Motor neuron (in vitro differentiated cells): ENCODE data around the gene PLCZ1. TPM values are rescaled to one million over a fixed set of nuclear protein-coding genes. Genes with fewer than 3 reads are reported as not detected.

Experiments used
- ATAC-seq, 8 experiments: fragments of 200-7000 bp; cut with Tn5 transposase; replicated peaks in 6 of 8; 2 replicates each; pipeline ENCODE4 v1.8.0; 2021; ENCODE audit warnings: mild to moderate bottlenecking in 8 of 8, moderate library complexity in 8 of 8
- H3K27ac ChIP-seq, 2 donors: fragments of 250-450 bp; sonication (Bioruptor Pico); 2 replicates each; pipeline ENCODE4 v1.9.0; 2021; ENCODE audit warnings: antibody characterized with exemption in 2 of 2, mild to moderate bottlenecking in 2 of 2, moderate library complexity in 1 of 2
- H3K4me1 ChIP-seq, 2 donors: fragments of 250-450 bp; sonication (Bioruptor Pico); replicated peaks in 1 of 2; 2 replicates each; pipeline ENCODE4 v1.6.1; 2021; ENCODE audit warnings: antibody characterized with exemption in 2 of 2, mild to moderate bottlenecking in 2 of 2, moderate library complexity in 1 of 2
- H3K4me3 ChIP-seq, 5 donors: fragments of 250-450 bp; sonication (Bioruptor Pico); 2 replicates each; pipeline ENCODE4 v1.9.0; 2021; ENCODE audit warnings: antibody characterized with exemption in 5 of 5, mild to moderate bottlenecking in 5 of 5, moderate library complexity in 4 of 5
- WGBS, 10 experiments: fragments of 450-650 bp; shearing (Covaris generic); methylation state at CpG; one replicate each; pipeline ENCODE4 v1.0.0; 2022; 5-methylcytosine and 5-hydroxymethylcytosine counted together
- in situ Hi-C, 9 experiments: fragments of 400-800 bp; cut with MboI; loops; one replicate each; pipeline ENCODE4 v1.15.0; 2021; ENCODE audit warnings: low sequenced_read_pairs in 9 of 9, low pct_unique_long_range_greater_than_20kb in 2 of 9; ENCODE audit not compliant: unreplicated experiment in 9 of 9
- total RNA-seq, 8 experiments: library from RNA; unstranded; fragments of 300-600 nt; gene quantifications; 2 replicates each; pipeline versions ENCODE4 v1.2.3 to v1.2.4, GENCODE V29; 2022

Gene PLCZ1
- total RNA-seq, 8 experiments from 2014 or later, result not detected

- WGBS, 10 experiments, result 33 to 100% (median 80%) methylated on average over 1 to 3 of the region's 3 CpGs; no CpG with 5 or more reads in 2 of the 10 experiments
- H3K4me1 ChIP-seq, result no peaks in the 10 kb centered on the region
- no peak overlapping the region for H3K4me3 ChIP-seq
- no peak for ATAC-seq
- H3K27ac ChIP-seq, result no peak overlapping the region
- in situ Hi-C loops, result no loop called here
Observed at GRCh38 chr12:18689771-18690170, 48.0 kb downstream of the PLCZ1 start.

- H3K27ac ChIP-seq, result no peak overlapping the region
- in situ Hi-C loops, result no loop called here
- H3K4me1 ChIP-seq, result no peaks in the 10 kb centered on the region
- ATAC-seq, result no peak
- 0 to 83% (median 46%) methylated on average over 1 of the region's 1 CpG; no CpG with 5 or more reads in 2 of the 10 experiments for WGBS, 10 experiments
- no peak overlapping the region for H3K4me3 ChIP-seq
Observed at GRCh38 chr12:18684430-18684829, 53.4 kb downstream of the PLCZ1 start.

DNA sequence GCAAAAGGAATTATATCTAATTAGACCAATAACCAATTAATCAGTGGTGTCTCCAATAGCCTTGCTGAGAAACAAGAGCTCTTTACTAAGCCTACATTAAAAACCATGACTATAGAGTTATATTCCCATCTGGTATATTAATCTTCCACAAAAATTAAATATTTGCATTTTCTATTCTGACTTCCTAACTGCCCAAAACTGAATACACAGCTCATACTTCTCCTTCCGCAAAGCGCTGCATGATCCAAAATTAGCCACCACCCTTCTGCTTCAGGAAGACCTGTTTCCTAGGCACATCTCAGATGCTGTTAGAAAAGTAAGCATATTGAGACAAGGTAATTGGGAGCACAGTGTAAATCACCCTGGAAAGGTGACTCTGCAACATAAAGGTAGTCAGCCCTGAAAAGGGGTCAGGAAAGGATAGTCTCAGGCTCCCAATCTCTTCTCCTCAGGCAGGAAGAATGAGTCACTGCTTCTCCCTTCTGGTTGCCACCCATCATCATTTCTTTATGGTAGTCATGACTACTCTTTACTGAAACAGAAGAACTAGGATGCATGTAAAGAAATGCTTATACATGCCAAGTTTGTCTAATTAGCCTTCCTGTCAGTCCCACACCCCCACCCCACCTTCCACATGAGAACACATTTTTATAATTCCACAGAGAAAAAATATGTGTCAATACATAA lies 54.3 kb downstream of the PLCZ1 start:
- Histone ChIP-seq H3K27ac (no peak overlapping the region), H3K4me3 (no peak overlapping the region), H3K4me1 (no peaks in the 10 kb centered on the region)
- in situ Hi-C loops, result no loop called here
- ATAC-seq, result peak in 5 of 8 experiments; percentile 46 to 99 (median 97)
- 0 to 100% (median 91%) methylated on average over 1 to 2 of the region's 2 CpGs; no CpG with 5 or more reads in 3 of the 10 experiments for WGBS, 10 experiments

GRCh38 chr12:18681818-18682217 lies 56.0 kb downstream of the PLCZ1 start:
- H3K27ac ChIP-seq, result no peak overlapping the region
- H3K4me1 ChIP-seq, result no peaks in the 10 kb centered on the region
- in situ Hi-C loops, result no loop called here
- H3K4me3 ChIP-seq, result no peak overlapping the region
- WGBS, 10 experiments, result 34 to 90% (median 58%) methylated on average over 2 to 3 of the region's 3 CpGs
- ATAC-seq, result no peak

GRCh38 chr12:18676996-18677588 lies 60.7 kb downstream of the PLCZ1 start:
- H3K4me1 ChIP-seq, result no peaks in the 10 kb centered on the region
- 27 to 100% (median 82%) methylated on average over 2 to 5 of the region's 5 CpGs; no CpG with 5 or more reads in 3 of the 10 experiments for whole genome bisulfite sequencing, 10 experiments
- H3K27ac ChIP-seq, result no peak overlapping the region
- in situ Hi-C loops, result no loop called here
- ATAC-seq, result no peak
- H3K4me3 ChIP-seq, result no peak overlapping the region

DNA sequence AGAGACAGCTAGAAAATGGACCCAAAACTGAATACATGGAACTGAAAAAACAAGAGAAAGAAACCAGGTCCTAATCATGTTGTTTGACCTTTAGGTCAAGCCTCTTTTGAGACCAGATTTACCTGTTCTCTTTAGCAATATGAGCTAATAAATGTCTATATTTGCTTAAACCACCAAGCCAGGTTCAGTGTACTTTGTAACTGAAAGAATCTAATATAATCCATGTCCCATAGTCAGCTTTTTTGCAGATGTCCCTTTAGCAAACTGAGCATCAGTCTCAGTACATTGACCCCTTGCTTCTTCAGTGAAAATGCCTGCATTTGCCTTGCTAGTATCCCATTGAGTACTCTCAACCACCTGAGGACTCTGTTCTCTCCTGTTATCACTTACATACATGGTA lies 61.7 kb downstream of the PLCZ1 start:
- no peak overlapping the region for H3K4me3 ChIP-seq
- H3K4me1 ChIP-seq, result no peaks in the 10 kb centered on the region
- H3K27ac ChIP-seq, result no peak overlapping the region
- no peak for ATAC-seq
- in situ Hi-C loops, result no loop called here

DNA sequence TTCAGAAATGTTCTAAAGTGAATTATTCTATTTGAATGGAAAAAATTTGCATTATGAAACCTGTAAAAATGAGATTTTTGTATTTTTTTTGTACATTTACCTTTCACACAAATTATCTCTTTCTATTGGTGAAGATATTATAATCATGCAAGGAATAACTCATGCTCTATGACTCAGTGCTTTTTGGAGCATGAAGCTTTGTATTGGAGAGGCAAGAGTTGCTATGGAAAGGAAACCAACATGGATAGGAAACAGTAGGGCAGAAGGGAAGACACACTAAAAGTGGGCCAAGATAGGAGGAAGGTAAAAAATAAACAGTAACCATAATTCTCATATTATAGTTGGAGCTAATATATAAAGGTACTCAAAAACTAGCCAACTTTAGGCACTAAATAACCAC lies 79.0 kb downstream of the PLCZ1 start:
- H3K4me1 ChIP-seq, result no peaks in the 10 kb centered on the region
- no peak overlapping the region for H3K27ac ChIP-seq
- H3K4me3 ChIP-seq, result no peak overlapping the region
- in situ Hi-C loops, result no loop called here
- ATAC-seq, result no peak

GRCh38 chr12:18658179-18658578 lies 79.6 kb downstream of the PLCZ1 start:
- in situ Hi-C loops, result no loop called here
- no peak for ATAC-seq
- H3K27ac ChIP-seq, result no peak overlapping the region
- WGBS, 10 experiments, result 29 to 100% (median 81%) methylated on average over 1 to 2 of the region's 2 CpGs
- H3K4me1 ChIP-seq, result no peaks in the 10 kb centered on the region
- no peak overlapping the region for H3K4me3 ChIP-seq

- no peak for ATAC-seq
- H3K4me1 ChIP-seq, result peaks cover 0 to 6% of the 10 kb centered on the region in 2 donors
- in situ Hi-C loops, result no loop called here
- H3K27ac ChIP-seq, result no peak overlapping the region
- 21 to 94% (median 70%) methylated on average over 1 to 4 of the region's 4 CpGs for WGBS, 10 experiments
- no peak overlapping the region for H3K4me3 ChIP-seq
Observed at GRCh38 chr12:18655351-18655750, 82.5 kb downstream of the PLCZ1 start.

- H3K4me1 ChIP-seq, result peaks cover 0 to 6% of the 10 kb centered on the region in 2 donors
- WGBS, 10 experiments, result 0 to 75% (median 56%) methylated on average over 1 of the region's 1 CpG; no CpG with 5 or more reads in 3 of the 10 experiments
- no peak overlapping the region for H3K27ac ChIP-seq
- H3K4me3 ChIP-seq, result no peak overlapping the region
- no peak for ATAC-seq
- in situ Hi-C loops, result no loop called here
Observed at GRCh38 chr12:18653465-18653864, 84.3 kb downstream of the PLCZ1 start.

DNA sequence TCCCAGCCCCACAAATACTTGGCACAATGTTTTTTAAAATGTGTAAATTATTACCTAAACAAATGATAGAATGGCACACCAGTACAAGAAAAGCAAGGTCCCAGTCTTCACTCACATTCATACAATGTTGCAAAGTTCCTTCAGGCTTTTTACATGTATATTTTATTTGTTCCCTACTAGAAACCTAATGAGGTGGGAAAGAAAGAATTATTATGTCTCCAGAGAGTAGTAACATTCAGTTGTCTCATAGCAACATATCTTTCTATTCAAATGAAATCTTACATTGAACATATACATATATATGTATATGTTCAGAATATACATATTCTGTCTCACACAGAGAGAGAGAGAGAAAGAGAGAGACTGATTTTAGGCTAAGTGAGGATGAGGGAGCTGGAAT lies 85.2 kb downstream of the PLCZ1 start:
- Histone ChIP-seq H3K4me3 (no peak overlapping the region), H3K27ac (no peak overlapping the region), H3K4me1 (peaks cover 0 to 6% of the 10 kb centered on the region in 2 donors)
- in situ Hi-C loops, result no loop called here
- peak in 1 of 8 experiments; percentile 24 for ATAC-seq

GRCh38 chr12:18651525-18651924 lies 86.3 kb downstream of the PLCZ1 start:
- no peak overlapping the region for H3K4me3 ChIP-seq
- WGBS, 10 experiments, result 80 to 100% (median 100%) methylated on average over 1 of the region's 2 CpGs; no CpG with 5 or more reads in 6 of the 10 experiments
- in situ Hi-C loops, result no loop called here
- H3K27ac ChIP-seq, result no peak overlapping the region
- H3K4me1 ChIP-seq, result peaks cover 0 to 6% of the 10 kb centered on the region in 2 donors
- ATAC-seq, result no peak

DNA sequence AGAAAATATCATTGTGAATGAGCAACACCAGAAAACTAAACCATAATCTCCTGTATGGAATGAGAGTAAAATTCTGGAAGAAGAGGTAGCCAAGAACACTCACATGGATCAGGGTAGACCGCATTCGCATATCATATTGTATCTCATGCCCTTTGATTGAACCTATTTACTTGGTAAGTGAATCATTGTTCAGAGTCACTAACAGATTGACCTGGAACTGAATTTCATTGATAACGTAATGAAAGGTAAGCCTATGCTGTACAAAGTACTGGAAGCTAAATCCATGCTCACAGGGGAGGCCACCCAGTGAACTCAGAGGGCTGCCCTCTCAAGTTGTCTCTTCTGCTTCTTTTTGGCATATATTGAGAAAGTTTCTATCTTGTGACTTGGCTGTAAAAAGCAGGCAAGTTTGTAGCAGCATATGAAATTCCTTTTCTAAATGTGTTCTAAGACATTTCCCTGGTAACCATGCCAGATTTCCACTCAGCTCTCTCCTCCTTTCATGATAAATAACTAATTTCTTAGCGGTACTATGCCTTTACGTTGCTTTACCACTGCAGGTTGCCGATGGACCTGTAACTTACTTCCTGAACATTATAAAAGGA lies 91.4 kb downstream of the PLCZ1 start:
- ATAC-seq, result peak in 1 of 8 experiments; percentile 58
- no peak overlapping the region for H3K4me3 ChIP-seq
- H3K27ac ChIP-seq, result no peak overlapping the region

More for the DNA sequence above, 91.4 kb downstream of the PLCZ1 start:
- in situ Hi-C loops, result no loop called here
- H3K4me1 ChIP-seq, result peaks cover 0 to 3% of the 10 kb centered on the region in 2 donors
- WGBS, 10 experiments, result 51 to 100% (median 89%) methylated on average over 2 to 6 of the region's 6 CpGs; no CpG with 5 or more reads in 1 of the 10 experiments
